Osteoblast (primary cell): ENCODE measurements around the gene FRMD8. TPM values are rescaled to one million over a fixed set of nuclear protein-coding genes. Genes with fewer than 3 reads are reported as not detected.

Source experiments
- DNase-seq: peaks from one replicate; pipeline ENCODE4 v3.0.0; 2011; ENCODE audit warnings: low spot score, mixed read lengths; ENCODE audit not compliant: insufficient read length; ENCODE audit errors: missing footprints
- H2AFZ ChIP-seq: 2 replicates; pipeline ENCODE4 v1.6.0; 2011; ENCODE audit warnings: mild to moderate bottlenecking, low read length
- H3K27ac ChIP-seq: 2 replicates; pipeline ENCODE4 v1.5.1; 2011; ENCODE audit warnings: mild to moderate bottlenecking, low read depth, low read length, moderate library complexity
- H3K27me3 ChIP-seq: 2 replicates; pipeline ENCODE4 v1.6.0; 2012; ENCODE audit warnings: mild to moderate bottlenecking, control low read depth, inconsistent platforms, low read length, moderate library complexity; ENCODE audit not compliant: insufficient read depth
- H3K36me3 ChIP-seq: 2 replicates; pipeline ENCODE4 v1.5.1; 2011; ENCODE audit warnings: mild to moderate bottlenecking, low read length, control low read depth, moderate library complexity; ENCODE audit not compliant: insufficient read depth
- H3K4me1 ChIP-seq: 2 replicates; pipeline ENCODE4 v1.5.1; 2011; ENCODE audit warnings: mild to moderate bottlenecking, low read length, control low read depth, moderate library complexity; ENCODE audit not compliant: insufficient read depth
- H3K4me2 ChIP-seq: 2 replicates; pipeline ENCODE4 v1.6.0; 2011; ENCODE audit warnings: mild to moderate bottlenecking, low read length; ENCODE audit not compliant: insufficient read depth
- H3K4me3 ChIP-seq: fragments of 200-600 bp; sonication (generic); 3 replicates; pipeline ENCODE4 v1.5.1; 2012; ENCODE audit warnings: mild to moderate bottlenecking, low read length, inconsistent platforms; ENCODE audit not compliant: insufficient read depth
- H3K79me2 ChIP-seq: 2 replicates; pipeline ENCODE4 v1.6.0; 2012; ENCODE audit warnings: mild to moderate bottlenecking, low read length, control low read depth, inconsistent platforms; ENCODE audit not compliant: insufficient read depth
- H3K9me3 ChIP-seq: 2 replicates; pipeline ENCODE4 v1.5.1; 2011; ENCODE audit warnings: low read depth, low read length, control low read depth
- H4K20me1 ChIP-seq: 2 replicates; pipeline ENCODE4 v1.6.0; 2012; ENCODE audit warnings: mild to moderate bottlenecking, low read length, control low read depth; ENCODE audit not compliant: insufficient read depth
- CTCF ChIP-seq: IDR thresholded peaks from 2 replicates; pipeline ENCODE4 v1.5.1; 2011; ENCODE audit warnings: mild to moderate bottlenecking, low read depth, low read length, moderate library complexity; ENCODE audit errors: extremely low read depth
- total RNA-seq: library from RNA; depleted of rRNA; stranded (reverse); fragments of >200 nt; gene quantifications from 2 replicates; pipeline ENCODE4 v1.2.3, GENCODE V29; 2012

FRMD8 gene
- total RNA-seq, 1 donor = 78.2 TPM

- no peak for DNase-seq
- Histone ChIP-seq H3K27me3 (peaks cover 13% of the 10 kb centered on the region), H3K79me2 (no peaks in the 10 kb centered on the region), H3K4me1 (peaks cover 17% of the 10 kb centered on the region), H3K36me3 (peaks cover 64% of the 10 kb centered on the region), H3K4me2 (no peak overlapping the region), H3K9me3 (no peaks in the 10 kb centered on the region), H3K27ac (no peak overlapping the region), H4K20me1 (peaks cover 20% of the 10 kb centered on the region), H3K4me3 (no peak overlapping the region), H2AFZ (no peak overlapping the region)
- no peak for TF ChIP-seq CTCF
Observed at GRCh38 chr11:65351511-65351910, 34.9 kb upstream of the FRMD8 start.

DNA sequence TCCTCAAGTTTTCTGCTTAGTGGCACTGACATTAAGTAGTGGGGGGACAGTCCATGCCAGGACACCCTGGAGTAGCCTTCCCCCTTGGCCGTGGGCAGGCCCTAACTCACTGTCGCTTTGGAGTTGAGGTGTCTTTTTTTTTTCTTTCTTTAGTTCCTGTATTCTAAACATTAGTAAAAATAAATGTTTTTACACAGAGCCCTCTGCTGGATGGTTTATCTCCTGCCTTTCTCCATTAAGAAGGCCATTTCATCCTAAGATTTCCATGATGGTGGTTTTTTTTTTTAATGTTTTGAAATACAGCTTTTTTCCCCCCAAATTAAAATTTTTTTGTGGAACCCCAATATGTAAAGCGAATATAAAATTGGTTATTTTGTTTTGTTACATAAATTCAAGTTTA, 33.7 kb upstream of the FRMD8 start:
- Histone ChIP-seq H3K79me2 (no peaks in the 10 kb centered on the region), H3K4me3 (no peak overlapping the region), H3K4me1 (peaks cover 17% of the 10 kb centered on the region), H4K20me1 (peaks cover 20% of the 10 kb centered on the region), H3K27me3 (peaks cover 25% of the 10 kb centered on the region), H3K9me3 (no peaks in the 10 kb centered on the region), H3K4me2 (no peak overlapping the region), H2AFZ (no peak overlapping the region), H3K36me3 (peaks cover 53% of the 10 kb centered on the region), H3K27ac (no peak overlapping the region)
- TF ChIP-seq CTCF = peak; percentile 49
- DNase-seq = peak; percentile 77

- no peaks in the 10 kb centered on the region for H3K79me2 ChIP-seq
- peaks cover 17% of the 10 kb centered on the region for H3K4me1 ChIP-seq
- H3K27me3 ChIP-seq = peaks cover 30% of the 10 kb centered on the region
- H3K9me3 ChIP-seq = no peaks in the 10 kb centered on the region
- TF ChIP-seq CTCF = no peak
- H3K27ac ChIP-seq = no peak overlapping the region
- no peak overlapping the region for H3K4me3 ChIP-seq
- H4K20me1 ChIP-seq = peaks cover 20% of the 10 kb centered on the region
- peaks cover 47% of the 10 kb centered on the region for H3K36me3 ChIP-seq
- no peak for DNase-seq
- no peak overlapping the region for H2AFZ ChIP-seq
- H3K4me2 ChIP-seq = peak overlapping the region; percentile 99
Observed at GRCh38 chr11:65353376-65353775, 33.1 kb upstream of the FRMD8 start.

- Histone ChIP-seq H3K4me1 (peaks cover 17% of the 10 kb centered on the region), H3K27me3 (peaks cover 30% of the 10 kb centered on the region), H2AFZ (peak overlapping the region; percentile 22), H3K36me3 (peaks cover 42% of the 10 kb centered on the region), H3K27ac (peak overlapping the region; percentile 41), H4K20me1 (peaks cover 20% of the 10 kb centered on the region), H3K4me3 (peak overlapping the region; percentile 79), H3K4me2 (peak overlapping the region; percentile 99), H3K79me2 (no peaks in the 10 kb centered on the region), H3K9me3 (no peaks in the 10 kb centered on the region)
- no peak for DNase-seq
- no peak for TF ChIP-seq CTCF
Observed at GRCh38 chr11:65353900-65354264, 32.6 kb upstream of the FRMD8 start.
